Fibroblast of villous mesenchyme (primary cell): ENCODE results near the gene ASPN. TPM values are rescaled to one million over a fixed set of nuclear protein-coding genes. Genes with fewer than 3 reads are reported as not detected.

Experiments used
- DNase-seq: peaks from one replicate; pipeline ENCODE4 v3.0.0-alpha.2; 2010; ENCODE audit warnings: low read depth
- H3K4me3 ChIP-seq: 2 replicates; pipeline ENCODE4 v1.5.1; 2011; ENCODE audit warnings: low read depth, mild to moderate bottlenecking, low read length
- total RNA-seq: library from RNA; depleted of rRNA; stranded (reverse); fragments of >200 nt; gene quantifications from 2 replicates; pipeline ENCODE4 v1.2.3, GENCODE V29; 2012
- TF ChIP-seq, protein P1 (sequence below): IDR thresholded peaks from 2 replicates; pipeline ENCODE4 v1.5.1; 2012; ENCODE audit warnings: low read depth, mild to moderate bottlenecking, low read length; ENCODE audit not compliant: insufficient read depth

Gene ASPN
- total RNA-seq, 1 donor = 3.9 TPM

DNA sequence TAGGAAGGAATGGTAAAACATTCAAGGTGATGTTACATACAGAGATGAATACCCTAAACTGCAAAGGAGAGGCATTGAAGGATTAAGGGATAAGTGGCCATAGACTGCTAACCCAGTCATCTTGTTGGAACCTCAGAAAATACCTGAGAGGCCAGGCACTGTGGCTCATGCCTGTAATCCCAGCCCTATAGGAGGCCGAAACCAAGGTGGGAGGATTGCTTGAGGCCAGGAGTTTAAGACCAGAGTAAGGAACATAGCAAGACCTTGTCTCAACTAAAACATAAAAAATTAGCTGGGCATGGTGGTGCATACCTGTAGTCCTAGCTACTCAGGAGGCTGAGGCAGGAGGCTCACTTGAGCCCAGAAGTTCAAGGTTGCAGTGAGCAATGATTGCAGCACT is 42.6 kb upstream of the ASPN start:
- no peak for DNase-seq
- no peak overlapping the region for H3K4me3 ChIP-seq
- TF ChIP-seq, protein P1, sequence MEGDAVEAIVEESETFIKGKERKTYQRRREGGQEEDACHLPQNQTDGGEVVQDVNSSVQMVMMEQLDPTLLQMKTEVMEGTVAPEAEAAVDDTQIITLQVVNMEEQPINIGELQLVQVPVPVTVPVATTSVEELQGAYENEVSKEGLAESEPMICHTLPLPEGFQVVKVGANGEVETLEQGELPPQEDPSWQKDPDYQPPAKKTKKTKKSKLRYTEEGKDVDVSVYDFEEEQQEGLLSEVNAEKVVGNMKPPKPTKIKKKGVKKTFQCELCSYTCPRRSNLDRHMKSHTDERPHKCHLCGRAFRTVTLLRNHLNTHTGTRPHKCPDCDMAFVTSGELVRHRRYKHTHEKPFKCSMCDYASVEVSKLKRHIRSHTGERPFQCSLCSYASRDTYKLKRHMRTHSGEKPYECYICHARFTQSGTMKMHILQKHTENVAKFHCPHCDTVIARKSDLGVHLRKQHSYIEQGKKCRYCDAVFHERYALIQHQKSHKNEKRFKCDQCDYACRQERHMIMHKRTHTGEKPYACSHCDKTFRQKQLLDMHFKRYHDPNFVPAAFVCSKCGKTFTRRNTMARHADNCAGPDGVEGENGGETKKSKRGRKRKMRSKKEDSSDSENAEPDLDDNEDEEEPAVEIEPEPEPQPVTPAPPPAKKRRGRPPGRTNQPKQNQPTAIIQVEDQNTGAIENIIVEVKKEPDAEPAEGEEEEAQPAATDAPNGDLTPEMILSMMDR = no peak

DNA sequence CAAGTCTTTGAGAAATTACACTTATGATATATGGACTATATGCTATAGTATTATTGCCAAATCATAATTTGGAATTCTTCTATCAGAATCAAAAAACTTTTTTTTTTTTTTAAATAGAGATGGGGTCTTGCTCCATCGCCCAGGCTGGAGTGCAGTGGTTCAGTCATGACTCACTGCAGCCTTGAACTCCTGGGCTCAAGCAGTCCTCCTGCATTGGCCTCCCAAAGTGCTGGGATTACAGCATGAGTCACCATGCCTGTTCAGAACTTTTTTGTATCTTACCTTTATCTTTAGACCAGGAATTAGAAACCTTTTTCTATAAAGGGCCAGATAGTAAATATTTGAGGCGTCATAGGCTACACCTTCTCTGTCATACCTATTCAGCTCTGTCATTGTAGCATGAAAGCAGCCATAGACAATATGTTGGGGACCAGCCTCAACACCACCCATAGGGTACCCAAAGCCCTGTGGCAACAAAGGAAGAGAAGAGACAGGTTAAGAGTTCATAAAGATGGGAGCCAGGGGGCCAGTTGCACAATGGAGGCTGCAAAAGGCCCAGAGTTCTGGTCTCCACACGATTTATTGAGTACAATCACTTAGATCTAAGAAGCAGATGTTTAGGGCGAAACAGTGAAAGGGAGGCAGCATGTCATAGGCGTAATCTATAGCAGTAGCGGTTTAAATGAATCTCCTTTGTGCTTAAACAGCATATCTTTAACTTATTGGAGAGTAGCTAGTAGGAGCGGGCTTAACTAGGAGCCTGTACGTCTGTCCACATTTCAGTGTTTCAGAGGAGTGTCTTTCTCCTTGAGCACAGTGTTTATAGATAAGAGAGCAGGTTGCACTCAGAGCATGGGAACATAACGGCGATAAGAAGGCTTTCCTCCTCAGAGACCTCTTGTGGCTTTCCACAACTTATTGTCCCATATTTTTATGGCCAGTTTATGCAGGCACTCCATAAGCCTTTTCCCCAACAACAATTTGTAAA is 41.0 kb upstream of the ASPN start:
- TF ChIP-seq, protein P1 = no peak
- peak; percentile 45 for DNase-seq
- no peak overlapping the region for H3K4me3 ChIP-seq

DNA sequence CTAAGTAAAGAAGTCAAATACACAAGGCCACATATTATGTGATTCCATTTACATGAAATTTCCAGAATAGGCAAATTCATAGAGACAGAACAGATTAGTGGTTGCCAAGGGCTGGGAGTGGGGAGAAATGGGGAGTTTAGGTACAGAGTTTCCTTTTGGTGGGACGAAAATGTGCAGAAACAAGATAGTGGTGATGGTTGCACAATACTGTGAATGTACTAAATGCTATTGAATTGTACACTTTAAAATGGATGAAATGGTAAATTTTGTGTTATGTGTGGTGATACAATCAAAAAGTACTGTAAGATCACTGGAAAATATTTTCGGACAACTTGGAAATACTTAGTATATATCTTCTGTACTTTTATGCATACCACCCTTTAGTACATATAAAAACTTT is 38.5 kb upstream of the ASPN start:
- TF ChIP-seq, protein P1 = no peak
- DNase-seq = no peak

DNA sequence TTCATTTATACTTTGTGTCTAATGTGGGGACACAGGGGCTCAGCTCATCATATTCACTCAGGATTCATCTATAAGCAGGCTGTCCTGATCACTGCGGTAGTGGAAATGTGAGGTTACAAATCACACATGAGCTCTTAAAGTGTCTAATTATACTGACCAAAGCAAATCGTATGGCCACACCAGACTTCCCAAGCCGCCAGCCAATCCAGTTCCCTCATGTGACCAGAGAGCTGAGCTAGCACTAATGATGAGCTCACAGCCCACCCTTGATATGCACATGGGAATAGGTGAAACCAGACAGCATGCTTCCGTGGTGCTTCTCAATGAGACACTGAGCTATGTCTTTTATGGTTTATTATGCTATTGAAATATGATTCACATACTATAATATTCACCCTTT is 35.9 kb upstream of the ASPN start:
- no peak overlapping the region for H3K4me3 ChIP-seq
- TF ChIP-seq, protein P1 = no peak
- DNase-seq = no peak

More for the DNA sequence above, 38.5 kb upstream of the ASPN start:
- no peak overlapping the region for H3K4me3 ChIP-seq

DNA sequence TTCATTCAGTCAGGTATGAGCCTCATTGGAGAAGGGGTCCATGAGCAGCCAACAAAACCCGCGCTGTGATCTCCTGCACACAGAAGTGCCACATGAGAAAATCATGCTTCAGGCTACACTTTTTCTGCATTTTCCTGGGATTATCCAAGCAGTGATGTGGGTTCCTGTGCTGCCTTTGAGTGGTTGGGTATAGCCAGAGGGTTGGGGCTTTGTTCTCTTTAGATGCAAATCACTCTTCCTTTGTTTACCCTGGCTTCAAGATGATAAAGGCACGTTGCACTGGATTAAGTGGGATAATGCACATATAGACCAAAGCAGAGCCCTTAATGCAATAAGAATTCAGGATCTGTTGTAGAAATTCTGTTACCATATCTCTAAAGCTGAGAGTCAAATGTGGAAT is 34.7 kb upstream of the ASPN start:
- TF ChIP-seq, protein P1 = no peak
- H3K4me3 ChIP-seq = no peak overlapping the region
- DNase-seq = no peak

DNA sequence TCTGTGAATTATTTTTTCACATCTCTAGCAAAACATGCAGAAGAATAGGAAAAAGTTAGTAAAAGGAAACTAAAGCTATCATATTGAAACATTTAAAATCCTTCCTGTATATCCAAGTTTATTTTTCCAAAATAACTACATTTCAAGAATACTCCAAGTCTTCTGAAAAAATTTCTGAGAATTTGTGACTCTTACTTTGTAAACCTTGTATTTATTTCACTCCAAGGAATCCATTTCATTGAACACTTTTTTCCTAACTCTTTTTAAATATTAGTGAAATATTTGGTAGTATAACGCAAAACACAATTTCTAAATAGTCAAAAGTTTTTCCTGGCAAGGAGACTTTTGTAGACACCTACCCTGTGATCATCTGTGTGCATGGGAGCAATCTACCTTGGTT is 34.2 kb upstream of the ASPN start:
- DNase-seq = no peak
- no peak overlapping the region for H3K4me3 ChIP-seq
- TF ChIP-seq, protein P1 = no peak
